Activated T-cell treated with anti-CD3 and anti-CD28 coated beads, Interleukin-2, amount 50 U/mL, for 24 hours (primary cell): ENCODE data around the gene SLU7.

Experiments used
- DNase-seq: peaks from one replicate; pipeline ENCODE4 v3.0.0-alpha.2; 2020
- H3K27ac Mint-ChIP-seq: 2 replicates; pipeline ENCODE4 v1.8.0; 2020; ENCODE audit warnings: mild to moderate bottlenecking, mixed read lengths
- H3K27me3 Mint-ChIP-seq: 2 replicates; pipeline ENCODE4 v1.8.0; 2020; ENCODE audit warnings: mixed read lengths
- H3K36me3 Mint-ChIP-seq: 2 replicates; pipeline ENCODE4 v1.8.0; 2020; ENCODE audit warnings: low read depth, mixed read lengths
- H3K4me1 Mint-ChIP-seq: 2 replicates; pipeline ENCODE4 v1.8.0; 2020; ENCODE audit warnings: low read depth, mixed read lengths
- H3K4me3 Mint-ChIP-seq: 2 replicates; pipeline ENCODE4 v1.8.0; 2020; ENCODE audit warnings: mild to moderate bottlenecking, moderate library complexity, mixed read lengths
- H3K9me3 Mint-ChIP-seq: 2 replicates; pipeline ENCODE4 v1.8.0; 2020; ENCODE audit warnings: mixed read lengths

SLU7 gene

DNA sequence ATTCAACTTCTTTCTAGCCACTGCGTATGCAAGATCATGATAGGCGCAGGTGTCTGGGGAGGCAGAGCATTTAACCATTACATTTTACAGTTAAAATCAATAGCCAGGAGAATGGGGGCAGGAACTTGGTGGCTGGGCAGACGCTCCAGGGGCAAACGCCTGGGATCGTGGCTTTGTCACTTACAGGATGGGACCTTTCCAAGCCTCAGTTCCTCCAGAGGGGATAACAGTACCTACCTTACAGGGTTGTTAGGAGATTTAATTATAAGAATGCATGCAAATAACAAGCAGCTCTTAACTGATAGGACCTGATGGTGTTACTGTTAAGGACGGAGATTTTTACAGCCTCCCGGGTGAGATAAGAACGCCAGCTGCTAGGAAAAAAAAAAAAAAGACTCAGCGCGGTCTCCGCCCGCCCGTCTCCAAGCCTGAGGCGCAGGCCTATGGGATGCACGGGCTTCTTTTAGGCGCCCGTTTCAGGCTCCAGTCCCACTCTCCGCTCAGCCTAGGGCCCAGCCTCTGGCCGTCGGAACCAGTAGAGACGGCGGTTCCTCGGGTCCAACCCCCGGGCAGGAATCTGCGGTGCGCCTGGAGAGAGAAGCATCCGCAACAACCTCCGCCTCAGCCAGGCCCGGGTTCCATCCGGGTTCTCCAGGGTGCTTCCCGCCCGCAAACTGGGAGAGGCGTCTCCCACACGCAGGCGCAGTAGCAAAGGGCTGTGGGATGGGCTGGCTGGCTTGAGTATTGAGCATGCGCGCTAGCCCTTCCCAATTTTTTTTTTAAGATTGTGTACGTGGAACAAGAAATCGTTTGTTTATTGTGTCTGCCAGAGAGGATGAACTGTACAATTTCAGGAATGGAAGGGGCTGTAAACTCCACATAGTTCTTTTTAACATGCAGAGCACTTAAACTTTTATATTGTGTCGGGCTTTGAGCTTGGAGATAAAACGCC lies 19.2 kb downstream of the SLU7 start, which contains the start of gene FAM200C:
Gene FAM200C (minus strand): TSS at position 653 of the 952 bp plus-strand sequence. CDS start 4,564 bp downstream, outside the sequence.
- no peaks in the 10 kb centered on the region for H3K27me3 Mint-ChIP-seq
- H3K4me1 Mint-ChIP-seq, result peaks cover 22% of the 10 kb centered on the region

DNA sequence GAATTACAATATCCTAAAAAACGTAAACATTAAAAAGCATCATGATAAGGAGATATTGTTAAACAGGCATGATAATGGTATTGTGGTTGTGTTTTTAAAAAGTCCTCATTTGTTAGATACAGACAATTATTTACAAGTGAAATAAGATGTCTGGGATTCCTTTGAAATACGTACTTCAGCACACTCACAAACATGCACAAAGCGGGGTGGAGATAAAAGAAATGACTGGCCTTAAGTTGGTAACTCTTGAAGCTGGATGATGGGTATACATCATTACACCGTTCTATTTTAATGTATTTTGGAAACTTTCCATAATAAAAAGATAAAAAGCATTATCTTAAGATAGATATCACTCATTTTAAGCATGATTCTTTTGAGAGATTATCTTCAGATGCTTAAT lies 20.1 kb downstream of the SLU7 start:
- peak overlapping the region; percentile 88 for H3K4me3 Mint-ChIP-seq
- no peak for DNase-seq

More for the DNA sequence above, 19.2 kb downstream of the SLU7 start, which contains the start of gene FAM200C:
- peak; percentile 84 for DNase-seq
- H3K36me3 Mint-ChIP-seq, result peaks cover 48% of the 10 kb centered on the region
- peak within 1 kb of the TSS; percentile 93 for H3K27ac Mint-ChIP-seq
- no peaks in the 10 kb centered on the region for H3K9me3 Mint-ChIP-seq
- H3K4me3 Mint-ChIP-seq, result peak within 1 kb of the TSS; percentile 88

DNA sequence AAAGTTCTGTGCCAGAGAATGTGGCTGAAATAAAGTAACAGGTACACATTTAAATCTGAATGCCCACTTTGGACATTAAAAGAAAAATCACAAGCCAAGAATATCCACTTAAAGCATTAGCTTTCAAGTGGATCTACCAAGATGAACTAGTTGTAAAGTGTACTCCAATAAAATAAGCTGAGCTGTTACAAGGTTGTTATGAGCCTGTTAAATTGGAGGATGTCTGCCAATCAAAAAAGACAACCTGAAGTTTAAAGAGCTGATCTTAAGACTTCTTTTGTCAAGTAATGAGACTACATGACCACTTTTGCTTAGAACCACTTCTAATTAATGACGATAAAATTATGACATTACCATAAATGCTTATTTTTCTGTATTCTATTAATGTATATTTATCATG lies 21.4 kb downstream of the SLU7 start:
- no peak overlapping the region for H3K27ac Mint-ChIP-seq
- no peak for DNase-seq
- H3K27me3 Mint-ChIP-seq, result no peaks in the 10 kb centered on the region

More for the DNA sequence above, 20.1 kb downstream of the SLU7 start:
- H3K36me3 Mint-ChIP-seq, result peaks cover 39% of the 10 kb centered on the region
- H3K9me3 Mint-ChIP-seq, result no peaks in the 10 kb centered on the region
- peaks cover 22% of the 10 kb centered on the region for H3K4me1 Mint-ChIP-seq
- no peak overlapping the region for H3K27ac Mint-ChIP-seq
- H3K27me3 Mint-ChIP-seq, result no peaks in the 10 kb centered on the region

DNA sequence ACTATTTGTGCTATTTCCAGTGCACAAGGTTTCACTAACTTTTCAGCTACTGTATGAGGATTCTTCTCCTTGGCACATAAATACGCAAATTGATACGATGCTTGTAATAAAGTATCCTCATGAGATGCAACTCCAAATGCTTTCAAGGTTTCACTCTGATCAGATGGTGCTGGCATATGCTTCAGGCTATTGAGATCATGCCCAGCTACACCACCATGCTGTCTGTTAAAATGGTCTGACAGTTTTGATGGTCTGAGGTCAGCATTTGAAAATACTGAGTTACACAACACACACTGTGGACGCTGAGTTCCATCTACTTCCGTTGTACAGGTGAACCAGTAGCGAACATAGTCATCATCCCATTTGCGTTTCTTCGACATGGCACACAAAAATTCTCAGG lies 23.8 kb downstream of the SLU7 start:
- Mint-ChIP-seq H3K9me3 (no peaks in the 10 kb centered on the region), H3K27ac (no peak overlapping the region), H3K4me3 (no peak overlapping the region), H3K36me3 (peaks cover 9% of the 10 kb centered on the region), H3K4me1 (peaks cover 16% of the 10 kb centered on the region), H3K27me3 (no peaks in the 10 kb centered on the region)
- DNase-seq, result no peak

More for the DNA sequence above, 21.4 kb downstream of the SLU7 start:
- H3K9me3 Mint-ChIP-seq, result no peaks in the 10 kb centered on the region
- H3K4me3 Mint-ChIP-seq, result no peak overlapping the region
- H3K36me3 Mint-ChIP-seq, result peaks cover 27% of the 10 kb centered on the region
- H3K4me1 Mint-ChIP-seq, result peaks cover 22% of the 10 kb centered on the region

DNA sequence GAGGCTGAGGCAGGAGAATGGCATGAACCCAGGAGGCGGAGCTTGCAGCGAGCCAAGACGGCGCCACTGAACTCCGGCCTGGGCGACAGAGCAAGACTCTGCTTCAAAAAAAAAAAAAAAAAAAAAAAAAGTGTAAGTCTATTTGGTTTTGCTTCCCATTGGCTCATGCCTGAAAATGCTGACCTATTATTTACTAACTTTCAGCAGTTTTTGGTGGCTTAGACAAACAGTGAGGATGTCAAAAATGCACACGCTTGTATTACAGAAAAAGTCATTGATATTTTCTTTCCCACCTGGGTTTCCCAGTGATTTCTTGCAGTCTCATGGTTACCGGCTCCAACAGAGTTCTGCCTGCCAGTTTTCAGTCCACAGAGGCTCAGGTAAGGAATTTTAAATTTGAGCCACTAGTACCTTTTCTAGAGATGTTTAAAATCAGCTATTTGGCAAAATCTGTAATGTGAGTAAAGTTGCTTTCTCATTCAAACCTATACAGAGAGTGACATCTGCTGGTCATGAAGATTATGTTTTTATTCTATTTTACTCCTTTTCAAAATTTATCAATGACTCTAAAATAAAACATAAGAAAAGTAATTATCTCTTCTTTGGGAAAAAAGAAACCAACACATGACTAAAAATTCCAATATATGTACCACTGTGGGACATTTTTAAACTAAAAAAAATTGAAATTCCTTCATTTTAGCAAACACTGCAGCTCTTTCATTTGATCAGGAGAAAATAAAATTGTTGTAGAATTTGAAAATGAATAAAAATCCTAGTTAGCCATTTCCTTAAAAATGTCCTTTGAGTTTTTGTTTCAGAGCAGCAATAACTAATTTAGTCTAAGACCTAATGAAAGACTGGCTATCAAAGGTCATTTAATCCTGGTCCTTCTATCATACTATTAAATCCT lies 27.8 kb downstream of the SLU7 start:
- H3K27ac Mint-ChIP-seq, result no peak overlapping the region
- H3K27me3 Mint-ChIP-seq, result no peaks in the 10 kb centered on the region
- H3K4me1 Mint-ChIP-seq, result no peaks in the 10 kb centered on the region
- DNase-seq, result no peak
- H3K36me3 Mint-ChIP-seq, result peaks cover 2% of the 10 kb centered on the region
- H3K9me3 Mint-ChIP-seq, result peaks cover 15% of the 10 kb centered on the region
- no peak overlapping the region for H3K4me3 Mint-ChIP-seq

DNA sequence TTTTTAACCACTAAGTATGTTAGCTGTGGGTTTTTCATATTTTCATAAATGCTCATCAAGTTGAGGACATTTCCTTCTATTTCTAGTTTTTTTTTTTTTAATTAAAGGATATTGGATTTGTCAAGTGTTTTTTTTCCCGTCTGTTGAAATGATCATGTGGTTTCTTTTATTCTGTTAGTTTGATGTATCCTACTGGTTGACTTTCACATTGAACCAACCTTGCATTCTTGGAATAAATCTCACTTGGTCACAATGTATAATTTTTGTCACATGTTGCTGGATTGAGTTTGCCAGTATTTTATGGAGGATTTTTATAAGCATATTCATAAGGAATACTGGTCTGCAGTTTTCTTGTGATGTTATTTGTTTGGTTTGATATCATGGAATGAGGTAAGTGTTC lies 31.4 kb downstream of the SLU7 start:
- H3K4me1 Mint-ChIP-seq, result no peaks in the 10 kb centered on the region
- no peak overlapping the region for H3K4me3 Mint-ChIP-seq
- H3K27me3 Mint-ChIP-seq, result no peaks in the 10 kb centered on the region
- peaks cover 2% of the 10 kb centered on the region for H3K36me3 Mint-ChIP-seq
- no peak for DNase-seq
- no peak overlapping the region for H3K27ac Mint-ChIP-seq
- H3K9me3 Mint-ChIP-seq, result peaks cover 15% of the 10 kb centered on the region

DNA sequence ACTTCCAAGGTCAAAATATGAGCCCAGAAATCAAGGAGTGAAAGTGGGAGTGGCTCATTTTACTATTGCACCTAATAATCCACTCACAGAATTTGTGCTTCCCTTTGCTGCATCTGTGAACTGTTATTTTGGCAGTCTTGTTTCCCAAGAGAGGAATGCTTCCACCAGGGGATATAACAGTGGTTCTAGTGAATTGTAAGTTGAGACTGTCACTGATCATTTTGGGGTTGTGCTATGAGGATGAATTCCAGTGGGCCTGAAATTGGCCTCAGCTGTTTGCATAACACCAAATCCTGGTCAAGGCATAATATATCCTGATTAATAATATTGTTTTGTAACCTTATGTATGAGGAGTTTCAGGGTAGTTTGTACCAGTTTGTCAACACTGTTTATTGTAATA lies 33.4 kb downstream of the SLU7 start:
- no peaks in the 10 kb centered on the region for H3K4me1 Mint-ChIP-seq
- H3K27ac Mint-ChIP-seq, result no peak overlapping the region
- H3K4me3 Mint-ChIP-seq, result no peak overlapping the region
- peaks cover 2% of the 10 kb centered on the region for H3K36me3 Mint-ChIP-seq
- H3K27me3 Mint-ChIP-seq, result no peaks in the 10 kb centered on the region
- peaks cover 15% of the 10 kb centered on the region for H3K9me3 Mint-ChIP-seq
- no peak for DNase-seq

DNA sequence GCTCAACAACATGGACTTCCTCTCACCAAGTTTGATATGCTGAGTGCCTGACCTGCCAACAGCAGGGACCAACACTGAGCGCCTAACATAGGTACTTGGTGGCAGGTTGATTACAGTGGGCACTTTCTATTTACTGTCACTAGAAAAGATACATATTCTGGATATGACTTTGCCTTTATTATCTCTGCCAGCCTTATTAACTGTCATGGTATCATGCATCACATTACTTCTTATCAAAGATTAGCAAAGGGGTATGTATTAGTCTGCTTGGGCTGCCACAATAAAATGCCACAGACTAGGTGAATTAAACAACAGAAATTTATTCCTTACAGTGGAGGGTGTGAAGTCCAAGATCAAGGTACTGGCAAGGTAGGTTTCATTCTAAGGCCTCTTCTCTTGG lies 34.2 kb downstream of the SLU7 start:
- Mint-ChIP-seq H3K9me3 (peaks cover 15% of the 10 kb centered on the region), H3K36me3 (peaks cover 2% of the 10 kb centered on the region), H3K27me3 (peaks cover 3% of the 10 kb centered on the region), H3K4me1 (no peaks in the 10 kb centered on the region), H3K4me3 (no peak overlapping the region), H3K27ac (no peak overlapping the region)
- DNase-seq, result no peak

DNA sequence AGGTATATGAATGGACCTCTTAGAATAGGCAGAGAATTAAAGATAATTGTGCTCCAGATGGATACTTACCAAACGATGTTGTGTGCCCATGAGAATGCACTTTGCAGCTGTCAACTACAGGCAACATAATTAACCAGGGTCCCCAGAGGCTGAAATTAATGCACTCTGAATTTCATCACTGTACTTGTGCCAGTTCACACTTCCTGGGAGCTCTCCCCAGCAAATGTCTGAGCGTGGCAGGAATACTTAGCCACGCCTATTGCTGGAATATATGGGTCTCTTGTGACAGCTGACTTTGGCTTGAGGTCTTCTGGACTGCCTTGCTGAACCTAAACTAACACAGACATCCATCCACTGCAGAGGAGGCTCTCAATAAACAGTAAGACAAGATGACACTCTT lies 36.5 kb downstream of the SLU7 start:
- no peak overlapping the region for H3K27ac Mint-ChIP-seq
- DNase-seq, result no peak

DNA sequence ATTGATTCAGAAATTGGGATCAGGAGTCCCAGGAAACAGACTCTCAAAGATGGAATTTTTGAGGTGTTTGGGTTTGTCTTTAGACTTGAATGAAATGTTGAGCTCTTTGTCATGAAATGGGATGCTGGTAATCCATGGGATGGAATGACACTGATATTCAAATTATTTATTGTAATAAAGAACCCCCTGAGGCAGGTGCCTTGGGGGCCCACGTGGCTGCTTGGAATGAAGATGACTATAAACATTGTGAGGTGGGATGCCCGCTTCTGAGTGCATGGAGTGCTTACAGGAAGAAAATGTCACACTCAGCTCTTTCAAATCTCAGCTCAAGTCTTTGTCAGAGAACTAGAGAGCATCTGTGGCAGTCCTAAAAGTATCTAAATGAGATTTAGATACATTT lies 38.8 kb downstream of the SLU7 start:
- H3K27ac Mint-ChIP-seq, result no peak overlapping the region
- no peaks in the 10 kb centered on the region for H3K4me1 Mint-ChIP-seq
- no peak for DNase-seq
- H3K4me3 Mint-ChIP-seq, result no peak overlapping the region
- H3K27me3 Mint-ChIP-seq, result peaks cover 19% of the 10 kb centered on the region
- no peaks in the 10 kb centered on the region for H3K36me3 Mint-ChIP-seq
- no peaks in the 10 kb centered on the region for H3K9me3 Mint-ChIP-seq

More for the DNA sequence above, 36.5 kb downstream of the SLU7 start:
- H3K9me3 Mint-ChIP-seq, result peaks cover 2% of the 10 kb centered on the region
- no peaks in the 10 kb centered on the region for H3K4me1 Mint-ChIP-seq
- no peak overlapping the region for H3K4me3 Mint-ChIP-seq
- H3K36me3 Mint-ChIP-seq, result no peaks in the 10 kb centered on the region
- peaks cover 8% of the 10 kb centered on the region for H3K27me3 Mint-ChIP-seq

DNA sequence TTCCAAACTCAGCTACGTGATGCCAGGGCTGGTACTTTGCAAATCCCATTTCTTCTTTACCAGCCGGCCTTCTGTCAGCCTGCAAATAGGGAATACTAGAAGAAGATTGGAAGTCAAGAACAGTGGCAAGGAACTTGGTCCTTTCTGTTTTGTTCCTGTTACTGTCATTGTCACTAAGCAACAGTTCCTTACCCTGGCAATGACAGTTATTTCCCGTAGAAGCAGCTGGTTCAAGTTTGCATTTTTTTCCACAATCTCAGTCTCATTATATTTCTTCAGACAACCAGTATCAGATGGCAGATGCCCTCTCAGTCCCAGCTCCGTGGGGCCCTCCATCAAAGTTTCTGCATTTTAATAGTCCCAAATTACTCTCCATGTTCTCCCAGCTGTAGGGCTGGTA lies 39.4 kb downstream of the SLU7 start:
- DNase-seq, result no peak
- Mint-ChIP-seq H3K4me3 (no peak overlapping the region), H3K27me3 (peaks cover 24% of the 10 kb centered on the region), H3K9me3 (no peaks in the 10 kb centered on the region), H3K36me3 (no peaks in the 10 kb centered on the region), H3K27ac (no peak overlapping the region), H3K4me1 (no peaks in the 10 kb centered on the region)

DNA sequence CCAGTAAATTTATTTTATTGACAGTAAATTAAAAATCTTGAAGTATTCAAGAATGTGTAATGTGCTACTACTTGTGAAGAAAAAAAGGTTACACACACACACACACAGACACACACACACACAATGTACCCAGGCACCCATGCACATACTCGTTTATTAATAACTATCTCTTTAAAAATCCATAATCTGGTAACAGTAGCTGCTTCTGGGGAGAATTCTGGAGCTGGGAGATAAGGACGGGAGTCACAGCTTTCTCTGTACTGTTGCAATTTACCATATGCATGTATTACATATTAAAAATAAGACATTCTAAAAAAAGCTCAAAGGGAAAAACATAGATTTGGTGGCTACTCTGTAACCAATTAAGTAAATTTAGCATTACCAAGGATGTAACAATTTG lies 40.6 kb downstream of the SLU7 start:
- H3K27ac Mint-ChIP-seq, result no peak overlapping the region
- H3K9me3 Mint-ChIP-seq, result no peaks in the 10 kb centered on the region
- H3K27me3 Mint-ChIP-seq, result peaks cover 33% of the 10 kb centered on the region
- H3K4me3 Mint-ChIP-seq, result no peak overlapping the region
- H3K36me3 Mint-ChIP-seq, result no peaks in the 10 kb centered on the region
- no peak for DNase-seq
- H3K4me1 Mint-ChIP-seq, result no peaks in the 10 kb centered on the region

DNA sequence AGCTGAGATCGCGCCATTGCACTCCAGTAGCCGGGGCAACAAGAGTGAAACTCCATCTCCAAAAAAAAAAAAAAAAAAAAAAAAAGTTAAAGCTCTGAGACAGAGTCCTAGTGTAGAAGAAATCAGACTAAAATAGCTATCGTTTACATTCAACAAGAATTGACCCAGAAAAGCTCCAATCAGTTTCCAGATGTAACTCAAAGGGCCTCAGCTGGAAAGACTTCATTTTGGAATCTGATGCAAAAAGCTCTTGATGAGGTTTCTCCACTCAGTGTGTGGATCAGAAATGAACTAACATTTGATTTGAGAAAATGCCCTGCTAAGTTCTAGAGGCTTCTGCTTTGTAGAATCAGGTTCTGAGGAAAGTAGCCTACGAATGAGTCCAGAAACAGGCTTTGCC lies 41.2 kb downstream of the SLU7 start:
- Mint-ChIP-seq H3K4me1 (no peaks in the 10 kb centered on the region), H3K27me3 (peaks cover 40% of the 10 kb centered on the region), H3K4me3 (no peak overlapping the region), H3K36me3 (no peaks in the 10 kb centered on the region), H3K27ac (no peak overlapping the region), H3K9me3 (no peaks in the 10 kb centered on the region)
- DNase-seq, result no peak

DNA sequence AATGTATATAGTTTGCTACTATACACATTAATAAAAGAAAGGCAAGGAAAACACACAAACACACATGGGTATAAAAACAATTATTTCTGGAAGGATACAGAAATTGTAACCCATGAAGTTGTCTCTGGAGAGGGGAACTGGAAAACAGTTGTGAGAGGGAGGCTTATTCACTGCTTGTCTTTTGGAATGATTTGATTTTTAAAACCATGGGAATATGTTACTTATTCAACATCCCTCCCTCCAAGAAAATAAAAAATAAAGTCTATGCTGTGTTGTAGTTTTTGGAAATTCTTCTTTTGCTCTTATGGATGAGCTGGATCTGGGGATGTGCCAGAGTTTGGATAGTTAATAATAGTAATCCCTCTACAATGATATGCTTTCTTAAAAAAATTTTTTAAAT lies 42.5 kb downstream of the SLU7 start:
- no peak overlapping the region for H3K27ac Mint-ChIP-seq
- no peaks in the 10 kb centered on the region for H3K4me1 Mint-ChIP-seq
- H3K4me3 Mint-ChIP-seq, result no peak overlapping the region
- no peak for DNase-seq
- H3K9me3 Mint-ChIP-seq, result no peaks in the 10 kb centered on the region
- peaks cover 52% of the 10 kb centered on the region for H3K27me3 Mint-ChIP-seq
- H3K36me3 Mint-ChIP-seq, result no peaks in the 10 kb centered on the region
